Measurements from ENCODE around the gene NUF2. TPM values are rescaled to one million over a fixed set of nuclear protein-coding genes. Genes with fewer than 3 reads are reported as not detected.

The NUF2 gene
- total and polyA plus RNA-seq, 2 of the 8 experiments (the other 6 are each of a cell fraction or from before 2014, with no cell fraction given) = 12.1 to 28.3 TPM

- Histone ChIP-seq H3K4ac (replicated peaks; ENCODE audit: insufficient read length, low read depth, low read length) (no peak overlapping the region), H3K18ac (ENCODE audit: extremely low read depth, low read length) (no peak overlapping the region), H3K9me3 (ENCODE audit: insufficient read depth in 2 of 2, low read depth in 1 of 2, low read length in 1 of 2) (no peaks in the 10 kb centered on the region), H2BK12ac (ENCODE audit: low read depth, low read length) (no peak overlapping the region), H4K5ac (ENCODE audit: insufficient read length, low read depth, low read length) (no peak overlapping the region), H3K23ac (ENCODE audit: insufficient read length) (no peak overlapping the region), H4K91ac (replicated peaks; ENCODE audit: insufficient read length, low read length) (no peak overlapping the region), H2BK20ac (ENCODE audit: low read length) (no peak overlapping the region), H4K20me1 (replicated peaks in 1 of 2; ENCODE audit: control insufficient read depth in 1 of 2, insufficient read depth in 2 of 2, low read length in 2 of 2) (no peaks in the 10 kb centered on the region), H2BK15ac (ENCODE audit: low read length) (no peak overlapping the region), H2BK5ac (ENCODE audit: low read depth, low read length) (no peak overlapping the region), H3K36me3 (ENCODE audit: control insufficient read depth in 2 of 4, insufficient read depth in 4 of 4, low read length in 3 of 4) (peaks cover 0 to 2% (median 0%) of the 10 kb centered on the region in 4 experiments; a peak in 1 of 8 replicates), H2BK120ac (replicated peaks; ENCODE audit: low read depth, low read length) (no peak overlapping the region), H3K27me3 (replicated peaks in 1 of 4; ENCODE audit: control insufficient read depth in 3 of 4, extremely low read depth in 1 of 4, insufficient read depth in 3 of 4, low read length in 3 of 4) (no peaks in the 10 kb centered on the region), H3K14ac (ENCODE audit: insufficient read length) (no peak overlapping the region), H3K56ac (replicated peaks; ENCODE audit: insufficient read length, low read depth, low read length) (no peak overlapping the region), H3K27ac (ENCODE audit: low read depth, low read length) (no peak overlapping the region), H4K8ac (ENCODE audit: extremely low read depth, insufficient read depth, low read length) (no peak overlapping the region), H3K9ac (replicated peaks in 1 of 4; ENCODE audit: extremely low read depth in 1 of 4, low read depth in 3 of 4, low read length in 3 of 4) (no peak overlapping the region), H3K4me2 (ENCODE audit: insufficient read depth in 1 of 2, low read depth in 2 of 2, low read length in 2 of 2) (no peak overlapping the region), H3K79me2 (ENCODE audit: control insufficient read depth in 1 of 2, insufficient read depth in 2 of 2, low read length in 2 of 2) (no peaks in the 10 kb centered on the region), H3K79me1 (ENCODE audit: low read depth, low read length) (no peaks in the 10 kb centered on the region), H3K23me2 (ENCODE audit: low read depth, low read length) (no peaks in the 10 kb centered on the region), H2AK5ac (ENCODE audit: low read depth, low read length) (no peak overlapping the region), H2AFZ (ENCODE audit: low read length) (no peak overlapping the region), H3K4me1 (replicated peaks in 1 of 4; ENCODE audit: control insufficient read depth in 3 of 4, insufficient read depth in 4 of 4, low read length in 3 of 4) (no peaks in the 10 kb centered on the region), H3K4me3 (ENCODE audit: extremely low read depth in 1 of 4, insufficient read depth in 2 of 4, low read depth in 3 of 4, low read length in 4 of 4) (no peak overlapping the region)
- no peak for FAIRE-seq
- DNase-seq (ENCODE audit: low read depth in 1 of 2, low spot score in 2 of 2) = no peak
- TF ChIP-seq TAF1 (IDR thresholded peaks at IDR 0.05; ENCODE audit: low read depth, low read length) (no peak), POLR2AphosphoS5 (IDR thresholded peaks at IDR 0.05; ENCODE audit: low read depth, low read length) (no peak), CHD1 (IDR thresholded peaks at IDR 0.05; ENCODE audit: low read depth, low read length) (no peak), RBBP5 (IDR thresholded peaks at IDR 0.05; ENCODE audit: borderline replicate concordance, low read depth, low read length) (no peak), TEAD4 (IDR thresholded peaks at IDR 0.05; ENCODE audit: low read depth, low read length) (no peak)
- ChIA-PET POLR2A (ENCODE audit: partially characterized antibody) (interaction anchor here (1.1 kb wide), 1 partner anchor 16 kb away, joined by 4 read pairs; the partner anchor contains the start of gene NUF2), CTCF (ENCODE audit: partially characterized antibody) (interaction anchor here (0.8 to 2.1 kb wide), 5 partner anchors 10 to 456 kb away, joined by 3 to 12 read pairs (median 4); partner anchors contain the start of gene RGS4)
- WGBS, 2 experiments (ENCODE audit: extremely low coverage in 1 of 2, insufficient coverage in 1 of 2, insufficient read length in 1 of 2, insufficient replicate concordance in 2 of 2, low coverage in 1 of 2, low lambda C conversion rate in 2 of 2, missing lambda C conversion rate in 1 of 2) = 100% methylated on average over 1 of the region's 1 CpG; no CpG with 5 or more reads in 1 of the 2 experiments
Measured at GRCh38 chr1:163305441-163305840, 16.3 kb upstream of the NUF2 start.

Data from H1 (cell line).